ENCODE measurements around the gene IFNK.

DNA sequence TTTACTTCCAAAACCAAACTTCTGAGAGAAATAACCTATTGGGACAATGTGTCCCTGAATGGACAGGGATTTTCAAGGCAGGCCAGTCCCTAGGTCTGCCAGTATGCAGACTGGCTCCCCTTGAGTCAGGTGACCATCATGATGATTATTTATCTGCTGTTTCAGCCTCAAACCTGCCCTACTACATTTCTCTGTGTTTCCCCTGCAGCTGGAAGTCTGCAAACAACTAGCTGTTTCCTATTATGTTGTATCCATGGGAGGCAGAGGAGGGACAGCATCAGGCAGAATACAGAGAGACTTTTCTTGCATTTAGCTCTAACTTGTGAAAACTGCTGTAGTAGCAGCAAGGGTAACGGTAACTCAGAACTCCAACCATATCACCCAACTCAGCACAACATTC is 36.2 kb upstream of the IFNK start:
- TF ChIP-seq, protein P1, sequence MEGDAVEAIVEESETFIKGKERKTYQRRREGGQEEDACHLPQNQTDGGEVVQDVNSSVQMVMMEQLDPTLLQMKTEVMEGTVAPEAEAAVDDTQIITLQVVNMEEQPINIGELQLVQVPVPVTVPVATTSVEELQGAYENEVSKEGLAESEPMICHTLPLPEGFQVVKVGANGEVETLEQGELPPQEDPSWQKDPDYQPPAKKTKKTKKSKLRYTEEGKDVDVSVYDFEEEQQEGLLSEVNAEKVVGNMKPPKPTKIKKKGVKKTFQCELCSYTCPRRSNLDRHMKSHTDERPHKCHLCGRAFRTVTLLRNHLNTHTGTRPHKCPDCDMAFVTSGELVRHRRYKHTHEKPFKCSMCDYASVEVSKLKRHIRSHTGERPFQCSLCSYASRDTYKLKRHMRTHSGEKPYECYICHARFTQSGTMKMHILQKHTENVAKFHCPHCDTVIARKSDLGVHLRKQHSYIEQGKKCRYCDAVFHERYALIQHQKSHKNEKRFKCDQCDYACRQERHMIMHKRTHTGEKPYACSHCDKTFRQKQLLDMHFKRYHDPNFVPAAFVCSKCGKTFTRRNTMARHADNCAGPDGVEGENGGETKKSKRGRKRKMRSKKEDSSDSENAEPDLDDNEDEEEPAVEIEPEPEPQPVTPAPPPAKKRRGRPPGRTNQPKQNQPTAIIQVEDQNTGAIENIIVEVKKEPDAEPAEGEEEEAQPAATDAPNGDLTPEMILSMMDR (IDR thresholded peaks at IDR 0.05 in 8 of 11, conservative IDR thresholded peaks at IDR 0.05 in 3 of 11), result no peak
- TF ChIP-seq POLR2A (IDR thresholded peaks at IDR 0.05), result no peak

All from spleen (tissue), 7 donors.